Esophagus muscularis mucosa (tissue), 4 donors: ENCODE measurements around the gene TNS1. TPM values are rescaled to one million over a fixed set of nuclear protein-coding genes. Genes with fewer than 3 reads are reported as not detected.

Source experiments
- DNase-seq: peaks from one replicate; pipeline ENCODE4 v3.0.0-alpha.2; 2017; ENCODE audit errors: extremely low spot score
- H3K27ac ChIP-seq, 4 donors: fragments of 200-600 bp; sonication (generic); replicated peaks in 1 of 4; 1 replicate in 3 of 4; 2 replicates in 1 of 4; pipeline ENCODE4 v1.5.1; 2016 to 2019; ENCODE audit warnings: mild to moderate bottlenecking in 1 of 4
- H3K27me3 ChIP-seq, 4 donors: fragments of 200-600 bp; sonication (generic); one replicate each; pipeline versions ENCODE4 v1.5.1 to v1.6.0; 2016 to 2019
- H3K36me3 ChIP-seq, 4 donors: fragments of 200-600 bp; sonication (generic); one replicate each; pipeline ENCODE4 v1.5.1; 2016 to 2019
- H3K4me1 ChIP-seq, 4 donors: fragments of 200-600 bp; sonication (generic); one replicate each; pipeline ENCODE4 v1.5.1; 2016 to 2019
- H3K4me3 ChIP-seq, 4 donors: fragments of 200-600 bp; sonication (generic); 1 replicate in 2 of 4; 2 replicates in 2 of 4; pipeline ENCODE4 v1.5.1; 2016 to 2019; ENCODE audit warnings: mild to moderate bottlenecking in 4 of 4, moderate library complexity in 1 of 4
- H3K9me3 ChIP-seq, 4 donors: fragments of 200-600 bp; sonication (generic); 1 replicate in 3 of 4; 2 replicates in 1 of 4; pipeline ENCODE4 v1.5.1; 2016 to 2019
- CTCF ChIP-seq, 3 experiments: fragments of 200-600 bp in 2 of 3; fragments of 450-650 bp in 1 of 3; sonication (generic) in 2 of 3; IDR thresholded peaks; one replicate each; pipeline ENCODE4 v1.5.1; 2017 to 2019; ENCODE audit warnings: antibody characterized with exemption in 3 of 3, mild to moderate bottlenecking in 2 of 3, moderate library complexity in 1 of 3
- EP300 ChIP-seq: sonication (generic); formaldehyde crosslinking; IDR thresholded peaks from one replicate; pipeline ENCODE4 v1.6.1; 2017; ENCODE audit warnings: antibody characterized with exemption
- POLR2A ChIP-seq: fragments of 450-650 bp; IDR thresholded peaks from one replicate; pipeline ENCODE4 v1.6.1; 2017; ENCODE audit warnings: antibody characterized with exemption, moderate library complexity, mild to moderate bottlenecking, low read depth
- POLR2AphosphoS5 ChIP-seq, 2 donors: sonication (generic); formaldehyde crosslinking; IDR thresholded peaks; one replicate each; pipeline ENCODE4 v1.6.1; 2017; ENCODE audit warnings: antibody characterized with exemption in 2 of 2
- WGBS: methylation state at CpG from one replicate; pipeline ENCODE4 v1.1.5; 2018; 5-methylcytosine and 5-hydroxymethylcytosine counted together
- intact Hi-C: fragments of 100-400 bp; cut with DNase I; formaldehyde crosslinking; loops from one replicate; pipeline ENCODE4 v1.15.1; 2023
- total RNA-seq, 4 donors: library from RNA; depleted of rRNA; stranded (reverse); fragments of >200 nt; gene quantifications; one replicate each; pipeline versions ENCODE4 v1.1.0 to v1.2.1, GENCODE V29; 2016

The TNS1 gene
- total RNA-seq, 4 donors from 2014 or later = 1,001 to 2,170 (median 1,411) TPM

GRCh38 chr2:217931846-217932560 is 70.8 kb downstream of the TNS1 start:
- intact Hi-C loops = no loop called here
- Histone ChIP-seq H3K27ac (peak overlapping the region; percentile 89 to 98 (median 97)), H3K9me3 (no peaks in the 10 kb centered on the region), H3K36me3 (peaks cover 0 to 11% (median 3%) of the 10 kb centered on the region in 4 donors), H3K27me3 (no peaks in the 10 kb centered on the region), H3K4me1 (peaks cover 100% of the 10 kb centered on the region in 4 donors), H3K4me3 (peak overlapping the region in 3 of 4 donors; percentile 0 to 89 (median 81))
- no peak for DNase-seq
- TF ChIP-seq EP300 = no peak
- TF ChIP-seq POLR2A = no peak
- no peak for TF ChIP-seq POLR2AphosphoS5 (IDR thresholded peaks at IDR 0.05)
- no peak for TF ChIP-seq CTCF (IDR thresholded peaks at IDR 0.05)
- 60% methylated on average over 6 of the region's 6 CpGs for WGBS

DNA sequence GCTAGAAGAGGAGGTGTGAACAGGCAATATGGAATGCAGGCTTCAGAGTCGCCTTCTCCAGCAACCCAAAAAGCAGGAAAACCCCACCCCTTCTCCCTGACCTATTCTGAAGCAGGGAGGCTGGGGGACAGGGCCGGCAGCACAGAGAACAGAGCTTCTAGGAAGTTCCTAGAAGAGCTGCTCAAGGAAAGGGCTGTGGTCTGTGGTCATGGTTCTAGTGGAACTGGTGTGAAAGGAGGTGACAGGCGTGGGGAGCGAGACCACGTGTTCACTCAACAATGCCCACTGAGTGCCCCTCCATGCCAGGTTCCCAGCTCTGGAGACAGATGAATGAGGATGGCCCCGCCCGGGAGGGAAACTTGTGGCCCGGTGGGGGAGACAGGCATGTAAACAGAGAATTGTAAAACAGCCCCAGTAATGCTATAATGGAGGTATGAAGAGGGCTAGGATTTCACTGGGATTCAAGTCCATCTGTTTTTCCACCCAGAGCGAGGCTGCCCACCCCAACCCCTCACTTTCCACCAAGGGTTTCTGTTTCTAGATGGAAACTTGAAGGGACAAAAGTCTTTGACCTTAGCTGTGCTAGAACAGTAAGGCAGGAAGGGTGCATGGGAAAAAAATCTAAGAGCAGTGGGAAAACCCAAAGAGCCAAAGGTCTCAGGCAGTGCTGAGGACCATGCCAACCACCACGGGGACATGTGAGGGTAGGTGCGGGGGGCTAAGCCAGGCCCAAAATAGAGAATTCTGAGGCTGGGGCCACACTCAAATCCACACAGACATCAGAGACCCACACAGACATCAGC is 71.8 kb downstream of the TNS1 start:
- no peak for DNase-seq
- intact Hi-C loops = no loop called here
- Histone ChIP-seq H3K27me3 (no peaks in the 10 kb centered on the region), H3K9me3 (no peaks in the 10 kb centered on the region), H3K4me1 (peaks cover 100% of the 10 kb centered on the region in 4 donors), H3K36me3 (peaks cover 0 to 15% (median 3%) of the 10 kb centered on the region in 4 donors), H3K27ac (peak overlapping the region; percentile 89 to 98 (median 97)), H3K4me3 (peak overlapping the region; percentile 6 to 37 (median 32))
- no peak for TF ChIP-seq CTCF (IDR thresholded peaks at IDR 0.05)
- TF ChIP-seq POLR2A = no peak
- no peak for TF ChIP-seq EP300
- TF ChIP-seq POLR2AphosphoS5 (IDR thresholded peaks at IDR 0.05) = no peak
- 42% methylated on average over 11 of the region's 11 CpGs for WGBS

DNA sequence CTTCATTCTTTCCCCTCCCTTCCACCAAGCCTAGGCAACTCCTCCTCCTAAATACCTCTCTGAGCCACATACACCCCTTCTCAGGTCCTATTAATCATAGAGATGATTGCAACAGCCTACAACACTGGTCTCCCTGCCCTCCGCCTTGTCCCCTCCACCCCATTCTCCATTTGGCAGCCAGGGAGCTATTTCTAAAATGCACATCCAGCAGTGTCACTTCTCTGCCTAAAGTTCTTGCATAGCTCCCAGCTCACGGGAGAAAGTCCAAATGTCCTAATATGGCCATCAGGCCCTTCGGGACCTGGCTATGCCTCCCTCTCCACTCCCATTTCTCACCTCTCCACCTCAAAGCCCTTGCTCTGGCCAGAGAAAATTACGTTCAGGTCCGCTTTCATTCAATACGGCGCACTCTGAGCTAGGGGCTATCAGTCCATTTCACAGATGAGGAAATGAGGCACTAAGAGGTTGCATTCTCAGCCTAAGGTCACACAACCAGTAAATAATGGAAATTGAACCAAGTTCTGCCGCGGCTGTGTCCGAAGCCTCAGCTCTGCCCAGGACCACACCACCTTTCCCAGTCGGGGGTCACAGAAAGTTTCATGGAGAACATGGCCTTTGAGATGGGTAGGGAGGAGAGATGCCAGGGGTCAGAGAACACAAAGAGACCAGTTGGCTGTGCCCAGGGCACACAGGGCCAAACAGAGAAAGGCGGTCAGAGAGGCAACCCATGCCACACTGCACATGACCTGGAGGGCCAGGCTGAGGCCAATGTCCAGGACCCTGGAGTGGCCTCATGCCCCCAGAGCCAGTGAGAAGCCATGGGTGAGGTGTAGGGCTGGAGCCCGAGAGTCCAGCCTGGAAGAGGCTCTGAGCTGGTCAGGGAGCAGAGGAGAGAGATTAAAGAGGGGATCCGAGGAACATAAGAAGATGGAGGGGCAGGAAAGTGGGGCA is 72.8 kb downstream of the TNS1 start:
- Histone ChIP-seq H3K36me3 (peaks cover 0 to 18% (median under 1%) of the 10 kb centered on the region in 4 donors), H3K4me1 (peaks cover 100% of the 10 kb centered on the region in 4 donors), H3K4me3 (peak overlapping the region; percentile 23 to 49 (median 34)), H3K27me3 (no peaks in the 10 kb centered on the region), H3K27ac (peak overlapping the region; percentile 89 to 98 (median 97)), H3K9me3 (no peaks in the 10 kb centered on the region)
- no peak for TF ChIP-seq POLR2A
- TF ChIP-seq CTCF (IDR thresholded peaks at IDR 0.05) = peak in 1 of 3 experiments; percentile 5
- peak; percentile 80 for TF ChIP-seq EP300
- peak in 1 of 2 donors; percentile 84 for TF ChIP-seq POLR2AphosphoS5 (IDR thresholded peaks at IDR 0.05)
- DNase-seq = no peak
- intact Hi-C loops = no loop called here
- 38% methylated on average over 14 of the region's 14 CpGs for WGBS

- TF ChIP-seq POLR2A = no peak
- TF ChIP-seq POLR2AphosphoS5 (IDR thresholded peaks at IDR 0.05) = no peak
- no peak for DNase-seq
- peak overlapping the region; percentile 89 to 98 (median 97) for H3K27ac ChIP-seq
- 43% methylated on average over 6 of the region's 8 CpGs for WGBS
- intact Hi-C loops = no loop called here
- peak overlapping the region; percentile 23 to 49 (median 33) for H3K4me3 ChIP-seq
- peaks cover 0 to 23% (median 0%) of the 10 kb centered on the region in 4 donors for H3K36me3 ChIP-seq
- peaks cover 100% of the 10 kb centered on the region in 4 donors for H3K4me1 ChIP-seq
- H3K9me3 ChIP-seq = no peaks in the 10 kb centered on the region
- H3K27me3 ChIP-seq = no peaks in the 10 kb centered on the region
Measured at GRCh38 chr2:217929272-217929671, 73.5 kb downstream of the TNS1 start.
